ENCODE measurements around the gene NPRL2.

Gene NPRL2

DNA sequence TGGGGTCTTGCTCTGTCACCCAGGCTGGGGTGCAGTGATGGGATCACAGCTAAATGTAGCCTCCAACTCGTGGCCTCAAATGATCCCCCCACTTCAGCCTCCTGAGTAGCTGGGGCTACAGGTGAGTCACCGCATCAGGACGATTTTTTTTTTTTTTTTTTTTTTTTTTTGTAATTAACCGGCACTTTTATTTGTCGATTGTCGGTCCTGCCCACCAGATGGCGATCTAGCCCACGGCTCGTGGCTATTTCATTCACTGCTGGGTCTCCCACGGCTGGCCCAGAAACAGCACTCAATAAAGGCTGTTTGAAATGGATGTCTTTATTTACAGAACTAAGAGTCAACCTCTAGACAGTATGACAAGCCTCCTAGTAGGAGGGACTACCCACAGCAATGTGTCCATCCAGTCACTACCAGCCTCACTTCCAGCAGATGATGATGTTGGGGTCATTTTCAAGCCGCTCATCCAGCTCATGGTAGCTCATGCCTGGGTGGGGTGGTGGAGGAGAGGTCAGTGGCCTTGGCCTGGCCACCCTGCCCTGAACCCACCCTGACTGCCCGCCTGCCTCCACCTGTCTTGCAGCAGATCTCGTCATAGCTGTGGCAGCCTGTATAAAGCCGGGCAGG lies 3.3 kb downstream of the NPRL2 start:
- peak; percentile 76 for DNase-seq

DNA sequence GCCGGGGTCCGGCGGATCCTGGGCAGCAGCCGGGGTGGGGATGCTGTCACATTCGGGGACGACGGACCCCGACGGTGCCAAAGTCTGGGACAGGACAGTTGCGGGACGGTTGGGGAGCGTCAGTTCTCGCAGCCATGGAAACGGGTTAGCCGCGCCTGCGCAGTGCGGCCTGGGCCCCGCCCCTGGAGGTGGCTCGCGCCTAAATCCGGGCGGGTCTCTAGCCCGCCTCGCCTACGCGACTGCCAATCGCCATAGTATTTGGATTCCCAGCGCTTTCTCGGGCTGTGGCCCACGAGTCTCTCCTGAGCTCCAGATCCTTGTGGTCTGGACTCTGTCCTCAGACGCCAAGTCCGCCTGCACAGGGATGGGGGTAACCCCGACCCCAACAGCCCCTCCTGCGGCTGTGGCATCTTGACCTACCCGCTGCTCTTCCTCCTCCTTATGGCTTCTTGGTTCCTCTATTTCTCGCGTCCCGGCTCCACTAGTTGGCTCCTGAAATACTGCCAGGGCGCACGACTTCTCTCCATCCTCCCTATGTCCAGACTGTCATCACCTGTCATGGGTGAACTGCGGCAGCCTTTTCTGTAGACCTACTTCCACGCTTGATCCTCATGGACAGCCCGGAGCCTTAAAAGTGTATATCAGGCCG lies 4.9 kb downstream of the NPRL2 start, which contains the start of gene ZMYND10:
Gene ZMYND10 (minus strand): TSS at position 147 of the 649 bp plus-strand sequence. CDS start 153 bp downstream, outside the sequence.
- DNase-seq, result peak; percentile 87

DNA sequence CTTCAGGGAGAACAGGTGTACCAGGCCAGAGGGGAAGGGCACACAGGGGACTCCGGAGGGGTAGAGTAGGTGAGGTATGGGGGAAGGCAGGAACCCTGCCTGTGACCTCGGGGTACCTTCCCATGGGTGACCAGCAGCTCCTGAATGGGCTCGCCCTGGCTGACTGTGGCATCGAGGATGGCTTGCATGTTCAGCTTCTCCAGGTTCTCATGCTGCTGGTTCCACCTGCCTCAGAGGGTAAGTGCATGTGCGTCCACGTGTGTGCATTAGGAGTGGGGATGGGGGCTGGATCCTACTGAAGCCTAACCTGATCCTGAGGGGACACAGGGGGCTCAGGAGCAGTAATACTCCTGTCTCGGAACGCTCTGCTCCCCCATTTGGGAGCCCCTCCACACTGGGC lies 5.6 kb downstream of the NPRL2 start:
- no peak for DNase-seq

DNA sequence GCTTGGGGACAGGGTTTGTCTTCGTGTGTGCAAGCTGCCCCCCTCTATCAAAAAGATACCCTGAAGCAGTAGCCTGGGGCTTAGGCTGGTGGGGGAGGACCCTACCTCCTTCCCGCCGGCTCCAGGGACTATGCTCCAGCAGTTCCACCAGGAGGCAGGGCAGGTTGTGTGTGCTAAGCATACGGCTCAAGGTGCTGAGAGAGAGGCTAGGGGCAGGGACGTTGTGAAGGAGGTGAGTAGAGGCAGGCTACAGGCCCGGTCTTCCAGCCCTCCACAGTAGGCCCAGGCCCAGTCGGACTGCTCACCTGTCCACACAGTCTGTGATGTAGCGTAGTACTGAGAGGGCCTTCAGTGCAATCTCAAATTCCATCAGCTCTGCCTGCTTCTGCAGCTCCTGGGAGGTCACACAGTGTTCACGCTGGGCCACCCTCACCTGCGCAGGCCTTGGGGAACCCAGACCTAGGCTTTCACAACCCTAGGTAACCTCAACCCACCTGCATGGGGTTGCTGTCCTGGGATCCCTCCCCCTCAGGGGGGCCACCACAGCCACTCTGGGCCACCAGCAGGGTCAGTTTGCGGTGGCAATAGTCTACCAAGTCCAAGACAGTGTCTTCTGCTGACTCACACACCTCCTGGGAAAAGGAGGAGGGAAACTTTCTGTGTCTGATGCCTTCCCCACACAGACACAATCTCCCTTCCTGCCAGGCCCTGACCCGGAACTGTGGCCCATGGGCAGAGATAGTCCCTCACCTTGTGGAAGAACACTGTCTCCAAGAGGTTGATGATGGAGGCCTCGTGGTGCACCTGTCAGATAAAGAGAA lies 7.6 kb downstream of the NPRL2 start:
- DNase-seq, result no peak

DNA sequence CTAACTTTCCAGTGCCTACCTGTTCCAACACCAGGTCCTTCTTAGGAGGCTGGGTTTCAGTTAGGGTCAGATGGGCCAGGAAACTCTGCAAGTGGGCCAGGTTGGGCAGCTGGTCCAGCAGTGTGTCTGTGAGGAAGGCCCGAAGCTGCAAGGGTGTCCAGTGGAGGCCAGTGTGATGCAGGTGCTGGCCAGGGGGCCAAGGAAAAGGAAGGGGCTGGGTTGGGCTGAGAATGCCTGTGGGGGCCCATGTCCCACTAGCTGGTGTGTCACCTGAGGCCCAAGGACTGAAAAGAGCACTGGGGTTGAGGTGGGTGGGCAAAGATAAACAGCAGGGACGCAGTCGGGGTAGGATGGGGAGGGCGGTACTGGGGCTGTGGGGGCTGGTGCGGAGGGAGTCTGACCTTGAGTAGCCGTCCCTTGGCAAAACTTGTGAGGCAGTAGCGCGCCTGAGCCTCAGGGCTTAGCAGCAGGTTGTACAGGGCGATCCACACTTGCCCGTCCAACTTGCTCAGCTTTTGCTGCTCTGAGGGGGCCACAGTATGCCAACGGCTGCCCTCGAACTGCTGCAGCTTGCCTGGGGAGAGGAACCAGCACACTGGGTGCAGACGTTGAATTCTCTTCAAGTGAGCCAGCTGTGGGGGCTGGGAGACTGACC lies 8.5 kb downstream of the NPRL2 start:
- DNase-seq, result no peak

DNA sequence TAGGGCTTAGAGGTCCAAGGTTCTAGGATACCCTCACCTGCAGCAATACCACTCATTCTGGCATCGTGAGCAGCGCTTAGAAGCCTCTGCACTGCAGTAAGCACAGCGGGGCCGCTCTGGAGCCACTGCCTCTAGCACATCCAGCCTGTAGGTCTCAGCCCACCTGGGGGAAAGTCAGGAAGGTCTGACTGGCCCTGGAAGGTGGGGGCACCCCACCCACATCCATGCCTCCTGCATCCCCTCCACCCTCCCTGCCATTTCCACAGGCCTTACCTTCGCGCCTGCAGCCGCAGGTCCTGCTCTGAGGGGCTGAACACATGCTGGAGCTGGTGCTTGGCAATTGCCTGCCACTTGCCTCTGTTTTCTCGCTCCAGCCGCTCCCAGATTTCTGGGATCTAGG lies 9.0 kb downstream of the NPRL2 start:
- no peak for DNase-seq

DNA sequence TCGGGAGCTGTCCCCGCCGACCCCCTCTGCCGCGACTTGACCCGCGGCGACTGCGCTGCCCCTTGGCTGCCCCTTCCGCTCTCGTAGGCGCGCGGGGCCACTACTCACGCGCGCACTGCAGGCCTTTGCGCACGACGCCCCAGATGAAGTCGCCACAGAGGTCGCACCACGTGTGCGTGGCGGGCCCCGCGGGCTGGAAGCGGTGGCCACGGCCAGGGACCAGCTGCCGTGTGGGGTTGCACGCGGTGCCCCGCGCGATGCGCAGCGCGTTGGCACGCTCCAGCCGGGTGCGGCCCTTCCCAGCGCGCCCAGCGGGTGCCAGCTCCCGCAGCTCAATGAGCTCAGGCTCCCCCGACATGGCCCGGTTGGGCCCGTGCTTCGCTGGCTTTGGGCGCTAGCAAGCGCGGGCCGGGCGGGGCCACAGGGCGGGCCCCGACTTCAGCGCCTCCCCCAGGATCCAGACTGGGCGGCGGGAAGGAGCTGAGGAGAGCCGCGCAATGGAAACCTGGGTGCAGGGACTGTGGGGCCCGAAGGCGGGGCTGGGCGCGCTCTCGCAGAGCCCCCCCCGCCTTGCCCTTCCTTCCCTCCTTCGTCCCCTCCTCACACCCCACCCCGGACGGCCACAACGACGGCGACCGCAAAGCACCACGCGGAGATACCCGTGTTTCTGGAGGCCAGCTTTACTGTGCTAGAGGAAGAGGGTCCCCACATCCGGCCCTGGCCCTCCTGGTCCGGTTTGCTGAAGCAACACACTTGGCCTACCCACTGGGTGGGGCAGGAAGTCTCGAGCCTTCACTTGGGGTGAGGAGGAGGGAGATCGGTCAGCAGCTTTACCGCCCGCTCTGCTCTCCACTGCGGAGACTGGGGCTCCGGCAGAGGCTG lies 9.9 kb downstream of the NPRL2 start, which contains the start of gene RASSF1:
Gene RASSF1 (minus strand): TSS at position 389 of the 882 bp plus-strand sequence. CDS start 31 bp downstream, at position 358.
- DNase-seq, result peak; percentile 91

DNA sequence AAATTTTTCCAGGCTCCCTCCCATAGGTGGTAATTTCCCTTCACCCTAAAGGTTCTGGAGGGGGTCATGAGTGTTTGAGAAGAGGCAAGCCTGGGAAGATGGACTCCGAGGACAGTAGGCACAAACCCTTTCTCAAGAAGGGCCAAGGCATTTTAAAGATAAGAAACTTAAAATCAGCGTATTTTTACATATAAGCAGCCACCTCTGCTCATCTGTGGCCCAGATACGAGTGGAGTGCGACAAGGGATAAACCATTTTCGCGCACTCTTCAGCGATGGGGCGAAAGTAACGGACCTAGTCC lies 10.5 kb downstream of the NPRL2 start:
- DNase-seq, result no peak

DNA sequence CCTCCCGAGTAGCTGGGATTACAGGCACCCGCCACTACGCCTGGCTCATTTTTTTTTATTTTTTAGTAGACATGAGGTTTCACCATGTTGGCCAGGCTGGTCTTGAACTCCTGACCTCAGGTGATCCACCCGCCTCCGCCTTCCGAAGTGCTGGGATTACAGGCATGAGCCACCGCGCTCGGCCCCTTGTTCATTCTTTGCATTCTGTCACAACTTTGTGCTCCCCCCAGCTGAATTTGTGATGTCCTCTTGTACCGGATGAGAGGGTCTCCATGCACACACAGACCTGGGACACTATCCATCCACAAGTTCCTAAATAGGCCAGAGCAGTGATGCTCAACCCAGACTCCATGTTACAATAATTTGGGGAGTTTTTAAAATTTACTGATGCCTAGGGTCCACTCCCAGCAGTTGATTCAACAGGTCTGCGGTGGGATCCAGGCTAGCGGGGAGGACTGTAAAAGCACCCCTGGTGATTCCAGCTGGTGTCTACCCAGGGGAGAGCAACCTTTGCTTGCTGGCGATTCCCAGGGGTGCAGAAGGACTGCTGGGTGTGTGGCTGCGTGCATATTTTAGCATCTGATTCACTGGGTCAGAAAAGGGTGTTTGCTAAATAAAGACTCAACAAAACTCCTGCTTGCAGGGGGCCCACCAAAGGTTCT lies 11.0 kb downstream of the NPRL2 start:
- DNase-seq, result no peak

DNA sequence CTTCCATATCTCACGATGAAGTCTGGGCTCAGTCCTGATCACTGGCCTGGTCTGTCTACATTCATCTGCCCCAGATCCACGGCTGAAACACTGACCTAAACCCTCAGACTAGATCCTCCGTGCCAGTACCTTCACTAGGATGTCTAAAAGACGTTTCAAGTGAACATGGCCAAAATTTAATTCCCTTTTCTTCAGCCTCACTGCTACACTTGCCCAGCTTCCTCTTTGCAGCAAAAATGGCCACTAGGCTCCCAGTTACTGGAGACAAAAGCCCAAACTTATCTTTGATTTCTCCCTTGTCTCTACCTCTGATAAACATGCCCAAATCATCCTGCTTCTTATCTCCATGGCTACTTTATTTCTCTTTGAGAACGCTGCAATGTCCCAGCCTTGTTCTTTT lies 11.6 kb downstream of the NPRL2 start:
- DNase-seq, result no peak

DNA sequence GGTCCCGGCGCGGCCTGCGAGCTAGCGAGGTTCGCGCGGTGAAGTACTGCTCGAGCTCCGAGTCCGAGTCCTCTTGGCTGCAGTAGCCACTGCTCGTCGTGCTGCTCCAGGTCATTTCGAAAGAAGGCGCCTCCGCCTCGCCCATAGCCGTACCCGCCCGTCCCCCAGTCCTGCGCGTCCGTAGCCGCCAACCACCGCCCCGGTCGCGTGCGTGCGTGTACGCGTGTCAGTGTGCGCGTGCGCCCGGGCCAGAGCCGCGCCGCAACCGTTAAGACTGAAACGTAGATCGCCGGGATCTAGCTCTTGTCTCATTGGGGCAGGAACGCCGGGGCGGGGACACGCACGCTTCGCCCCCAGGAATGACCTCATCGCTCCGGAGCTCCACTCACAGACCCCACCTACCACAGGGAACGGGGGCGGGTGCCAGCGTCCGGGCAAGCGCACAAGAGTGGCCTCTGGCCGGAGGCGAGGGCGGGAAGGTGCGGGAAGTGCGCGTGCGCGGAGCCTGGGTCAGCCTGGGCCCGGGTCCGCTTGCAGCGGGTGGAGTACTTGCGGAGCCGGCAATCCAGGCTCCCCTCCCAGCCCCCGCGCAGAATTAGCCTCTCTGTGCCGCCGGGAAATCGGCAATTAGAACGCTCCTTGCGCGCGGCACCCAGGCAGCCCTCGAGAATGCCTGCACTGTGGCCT lies 13.3 kb downstream of the NPRL2 start:
- DNase-seq, result peak; percentile 100

DNA sequence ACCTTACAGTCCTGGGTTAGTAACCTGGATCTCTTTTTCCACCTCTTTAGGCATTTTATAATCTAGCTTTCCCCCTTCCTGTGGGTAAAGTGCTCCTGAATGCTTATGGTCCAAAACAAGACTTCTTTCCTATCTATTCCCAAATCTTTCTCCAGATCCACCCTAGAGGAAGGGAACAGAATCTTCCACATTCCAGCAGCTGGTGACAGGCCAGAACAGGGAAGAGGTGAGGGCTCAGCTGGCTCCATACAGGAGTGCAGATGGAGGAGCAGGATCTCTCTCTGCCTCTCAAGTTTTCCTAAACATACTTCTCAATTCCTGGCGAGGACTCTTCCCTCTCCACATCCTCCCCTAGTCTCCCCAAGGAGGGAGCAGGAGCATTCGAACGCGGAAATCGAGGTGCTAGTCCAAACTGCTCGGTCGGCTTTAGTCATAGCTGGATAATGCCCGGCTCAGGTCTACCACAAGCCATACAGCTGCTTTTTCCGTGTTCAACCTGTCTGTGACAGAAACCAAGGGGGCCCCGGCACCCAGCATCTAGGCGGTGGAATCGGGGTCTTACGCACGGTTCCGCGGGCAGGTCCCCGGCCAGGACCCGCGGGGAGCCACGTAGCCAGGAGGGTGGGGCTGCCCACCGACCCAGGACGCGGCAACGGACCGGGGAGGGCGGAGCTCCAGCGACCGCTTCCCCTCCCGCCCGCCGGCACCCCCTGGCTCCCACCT lies 14.0 kb downstream of the NPRL2 start:
- no peak for DNase-seq

DNA sequence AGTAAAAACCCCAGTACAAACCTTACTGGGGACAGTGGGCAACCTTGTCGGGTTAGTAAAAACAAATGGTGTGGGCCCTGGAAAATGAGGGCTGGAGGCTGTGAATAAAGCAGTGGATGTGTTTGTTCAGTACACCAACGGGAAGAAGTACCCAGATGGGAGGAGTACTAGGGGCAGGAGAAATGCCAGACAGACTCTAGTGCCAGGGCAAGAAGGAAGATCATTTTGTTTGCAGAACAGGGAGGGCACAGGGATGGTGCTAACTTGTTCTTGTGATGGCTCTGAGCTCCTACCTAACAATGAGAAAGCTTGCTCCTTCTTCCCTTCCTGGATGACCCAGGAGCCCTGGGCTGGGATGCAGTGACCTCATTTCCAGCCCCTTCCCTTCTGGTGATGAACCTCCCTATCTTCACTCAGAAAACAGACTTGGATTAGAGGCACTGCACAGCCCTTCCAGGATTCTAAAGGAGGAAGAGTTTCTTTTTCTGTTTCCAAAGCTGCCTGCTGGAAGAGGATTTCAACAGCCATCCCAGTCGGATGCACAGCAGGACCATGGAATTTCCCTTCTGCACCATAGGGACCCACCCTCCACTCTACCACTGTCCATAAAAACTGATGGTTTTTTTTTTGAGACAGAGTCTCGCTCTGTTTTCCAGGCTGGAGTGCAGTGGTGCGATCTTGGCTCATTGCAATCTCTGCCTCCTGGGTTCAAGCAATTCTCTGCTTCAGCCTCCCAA lies 16.1 kb downstream of the NPRL2 start:
- DNase-seq, result no peak

DNA sequence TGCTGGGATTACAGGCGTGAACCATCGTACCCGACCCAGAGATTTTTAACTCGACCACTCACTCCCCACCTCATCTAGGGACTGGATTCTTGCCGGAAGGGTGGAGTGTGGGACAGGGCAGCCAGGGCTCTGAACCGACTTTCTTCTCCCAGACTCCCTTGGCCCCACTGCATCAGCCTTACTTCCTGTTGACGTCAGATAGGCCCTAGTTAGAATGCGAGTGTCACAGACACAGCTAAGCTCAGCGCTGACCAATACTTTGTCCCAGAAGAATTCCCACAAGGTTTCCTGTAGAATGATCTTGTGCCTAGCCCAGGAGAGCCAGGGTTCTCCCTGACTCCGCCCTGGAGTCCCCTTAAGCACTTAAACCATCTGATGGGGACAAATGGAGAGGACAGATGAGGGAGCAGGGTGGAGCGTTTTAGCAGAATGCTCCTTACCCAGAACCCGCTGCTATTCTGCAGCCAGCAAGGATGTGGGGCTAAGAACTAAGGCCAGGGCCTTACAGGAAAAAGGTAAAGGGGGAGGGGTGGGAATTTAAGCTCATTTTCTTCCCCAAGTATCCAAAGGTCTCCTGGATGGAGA lies 16.7 kb downstream of the NPRL2 start:
- DNase-seq, result peak; percentile 38

DNA sequence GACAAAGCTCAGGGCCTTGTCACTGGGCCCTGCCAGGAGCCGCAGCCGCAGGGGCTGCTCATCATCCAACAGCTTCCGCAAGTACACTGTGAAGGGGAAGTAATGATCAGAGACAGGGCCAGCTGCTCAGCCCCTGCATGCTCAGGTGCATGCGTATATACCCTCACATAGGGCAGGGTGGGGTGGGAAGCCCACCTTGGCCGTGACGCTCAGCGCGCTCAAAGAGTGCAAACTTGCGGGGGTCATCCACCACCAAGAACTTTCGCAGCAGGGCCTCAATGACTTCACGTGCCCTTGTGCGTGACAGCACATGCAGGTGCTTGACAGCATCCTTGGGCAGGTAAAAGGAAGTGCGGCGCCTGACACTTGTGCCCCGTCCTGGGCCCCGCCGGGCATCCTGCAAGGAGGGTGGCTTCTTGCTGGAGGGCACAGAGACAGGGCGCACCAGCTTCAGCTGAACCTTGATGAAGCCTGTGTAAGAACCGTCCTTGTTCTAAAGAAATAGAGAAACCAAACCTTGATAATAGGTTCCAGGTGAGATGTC lies 19.1 kb downstream of the NPRL2 start:
- DNase-seq, result no peak

DNA sequence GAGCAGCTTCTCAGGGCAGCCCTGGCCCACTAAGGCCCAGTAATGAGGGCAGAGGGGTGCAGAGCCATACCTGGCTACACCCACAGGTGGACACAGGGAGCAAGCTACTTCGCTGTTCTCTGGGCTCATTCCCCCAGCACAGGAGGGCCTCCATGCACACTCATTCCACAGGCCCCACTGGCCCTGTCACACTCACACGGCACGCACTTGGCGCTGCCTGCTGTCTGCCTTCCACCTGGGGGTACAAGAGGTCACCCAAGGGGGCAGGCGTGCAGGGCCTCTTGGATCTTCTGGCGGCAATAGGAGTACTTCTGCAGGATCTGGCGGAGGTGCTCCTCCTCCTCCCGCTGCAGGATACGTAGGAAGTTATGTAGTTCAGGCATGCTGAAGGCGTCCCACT lies 20.2 kb downstream of the NPRL2 start:
- DNase-seq, result no peak

DNA sequence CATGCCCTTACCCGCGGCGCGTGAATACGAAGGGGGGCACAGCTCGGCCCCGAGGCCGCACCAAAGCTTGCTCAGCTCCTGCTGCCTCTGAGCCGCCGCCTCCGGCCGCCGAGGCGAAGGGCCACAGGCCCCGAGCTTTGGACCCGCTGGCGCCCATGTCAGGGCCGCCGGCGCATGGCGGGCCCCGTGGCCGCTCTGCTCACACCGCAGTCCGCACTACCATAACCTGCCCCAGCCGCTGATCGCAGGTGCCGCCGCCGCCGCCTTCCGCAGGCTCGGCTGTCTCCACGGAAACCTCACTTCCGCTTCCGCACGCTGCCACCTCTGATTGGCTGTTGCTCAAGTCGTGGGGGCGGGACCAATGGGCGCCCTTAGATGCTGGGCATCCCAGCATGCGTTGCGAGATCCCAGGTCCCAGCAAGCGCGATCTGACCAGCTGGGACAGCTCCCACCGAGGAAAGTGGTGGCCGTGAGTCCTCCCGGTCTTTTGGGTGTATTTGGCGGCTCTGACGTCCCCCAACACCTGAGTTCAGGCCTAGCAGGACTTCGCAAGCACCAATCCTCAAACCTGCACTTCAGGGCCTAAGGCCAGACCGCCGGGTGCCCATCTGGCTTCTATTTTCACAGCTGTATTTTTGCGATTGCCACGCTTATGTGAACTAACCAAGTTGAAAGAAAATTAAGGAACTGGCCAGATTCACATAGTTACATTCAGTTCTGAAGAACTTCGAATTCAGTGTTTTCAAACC lies 22.5 kb downstream of the NPRL2 start, which contains the start of gene TUSC2:
Gene TUSC2 (minus strand): TSS at position 281 of the 749 bp plus-strand sequence. CDS start 124 bp downstream, at position 157.
- DNase-seq, result peak; percentile 97

DNA sequence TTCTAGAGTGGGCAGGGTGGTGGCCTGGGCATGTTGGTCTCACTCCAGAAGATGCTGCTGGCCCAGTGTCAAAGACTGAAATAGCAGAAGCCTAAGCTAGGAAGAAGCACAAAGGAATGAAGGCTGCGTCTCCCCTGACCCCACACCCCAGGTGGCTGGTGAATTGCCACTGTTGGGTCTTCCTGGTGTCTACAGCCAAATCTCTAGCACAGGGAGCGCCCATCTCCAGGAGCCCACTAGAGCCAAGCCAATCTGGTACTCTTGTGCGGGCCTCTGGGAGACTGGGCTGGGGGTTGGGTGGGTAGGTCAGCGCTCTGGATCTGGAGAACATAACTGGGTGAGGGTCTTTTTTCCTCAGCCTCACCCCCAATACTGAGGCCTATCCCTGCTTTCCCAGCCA lies 23.4 kb downstream of the NPRL2 start:
- DNase-seq, result no peak
